Sigmoid colon (tissue), 4 donors: Measurements from ENCODE around the gene ROR1.

ENCODE experiments used
- EP300 ChIP-seq, 4 donors: sonication (generic); formaldehyde crosslinking; IDR thresholded peaks; one replicate each; pipeline ENCODE4 v1.6.1; 2017; ENCODE audit warnings: antibody characterized with exemption in 4 of 4
- TF ChIP-seq, protein P1 (sequence below), 4 experiments: fragments of 450-650 bp in 3 of 4; fragments of 200-600 bp in 1 of 4; IDR thresholded peaks; one replicate each; pipeline ENCODE4 v1.5.1; 2016 to 2019; ENCODE audit warnings: antibody characterized with exemption in 4 of 4, mild to moderate bottlenecking in 3 of 4, moderate library complexity in 2 of 4

DNA sequence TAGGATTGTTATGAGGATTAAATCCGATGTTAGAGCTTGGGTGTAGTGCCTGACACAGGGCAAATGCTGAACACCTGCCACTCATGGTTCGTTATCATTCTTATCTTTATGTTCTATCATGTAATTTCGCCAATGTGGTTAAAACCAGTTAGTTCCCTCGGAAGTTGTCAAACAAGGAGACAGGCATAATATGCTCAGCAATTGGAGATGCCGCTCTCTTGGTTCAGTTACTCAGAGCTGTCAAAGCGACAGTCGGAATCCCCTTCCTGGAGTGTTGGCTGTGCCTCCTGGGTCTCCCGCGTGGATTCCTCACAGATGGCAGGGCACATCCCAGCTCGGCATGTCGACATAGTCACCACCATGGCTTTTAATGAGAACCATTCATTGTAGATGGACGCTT is 192.2 kb downstream of the ROR1 start:
- no peak for TF ChIP-seq EP300 (IDR thresholded peaks at IDR 0.05)
- TF ChIP-seq, protein P1, sequence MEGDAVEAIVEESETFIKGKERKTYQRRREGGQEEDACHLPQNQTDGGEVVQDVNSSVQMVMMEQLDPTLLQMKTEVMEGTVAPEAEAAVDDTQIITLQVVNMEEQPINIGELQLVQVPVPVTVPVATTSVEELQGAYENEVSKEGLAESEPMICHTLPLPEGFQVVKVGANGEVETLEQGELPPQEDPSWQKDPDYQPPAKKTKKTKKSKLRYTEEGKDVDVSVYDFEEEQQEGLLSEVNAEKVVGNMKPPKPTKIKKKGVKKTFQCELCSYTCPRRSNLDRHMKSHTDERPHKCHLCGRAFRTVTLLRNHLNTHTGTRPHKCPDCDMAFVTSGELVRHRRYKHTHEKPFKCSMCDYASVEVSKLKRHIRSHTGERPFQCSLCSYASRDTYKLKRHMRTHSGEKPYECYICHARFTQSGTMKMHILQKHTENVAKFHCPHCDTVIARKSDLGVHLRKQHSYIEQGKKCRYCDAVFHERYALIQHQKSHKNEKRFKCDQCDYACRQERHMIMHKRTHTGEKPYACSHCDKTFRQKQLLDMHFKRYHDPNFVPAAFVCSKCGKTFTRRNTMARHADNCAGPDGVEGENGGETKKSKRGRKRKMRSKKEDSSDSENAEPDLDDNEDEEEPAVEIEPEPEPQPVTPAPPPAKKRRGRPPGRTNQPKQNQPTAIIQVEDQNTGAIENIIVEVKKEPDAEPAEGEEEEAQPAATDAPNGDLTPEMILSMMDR (IDR thresholded peaks at IDR 0.05), result no peak
